Glomerular visceral epithelial cell (primary cell): ENCODE results near the gene VDAC2.
A peak's percentile ranks its signal among the peaks of the same experiment; 100 is the strongest.

Source experiments
- DNase-seq: peaks from one replicate; pipeline ENCODE4 v3.0.0-alpha.2; 2016; ENCODE audit errors: extremely low spot score

The VDAC2 gene

DNA sequence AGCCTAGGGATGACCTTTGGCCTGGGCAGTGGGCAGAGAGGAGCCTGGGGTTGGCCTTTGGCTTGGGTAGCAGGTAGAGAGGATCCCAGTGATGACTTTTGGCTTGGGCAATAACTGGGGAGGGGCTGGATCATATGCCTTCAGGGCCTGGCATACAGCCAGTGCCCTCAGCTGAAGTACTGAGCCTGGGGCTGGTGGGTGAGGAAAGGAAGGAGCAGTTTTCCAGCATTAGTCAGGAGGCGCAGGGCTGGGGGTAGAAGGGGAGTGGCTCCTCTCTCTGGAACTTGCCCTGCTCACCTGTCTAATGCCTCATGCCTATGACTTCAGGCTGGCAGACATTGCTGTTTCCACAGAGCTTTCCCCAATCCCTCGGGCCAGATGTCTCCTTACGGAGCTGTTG, 40.3 kb downstream of the VDAC2 start:
- peak; percentile 60 for DNase-seq

DNA sequence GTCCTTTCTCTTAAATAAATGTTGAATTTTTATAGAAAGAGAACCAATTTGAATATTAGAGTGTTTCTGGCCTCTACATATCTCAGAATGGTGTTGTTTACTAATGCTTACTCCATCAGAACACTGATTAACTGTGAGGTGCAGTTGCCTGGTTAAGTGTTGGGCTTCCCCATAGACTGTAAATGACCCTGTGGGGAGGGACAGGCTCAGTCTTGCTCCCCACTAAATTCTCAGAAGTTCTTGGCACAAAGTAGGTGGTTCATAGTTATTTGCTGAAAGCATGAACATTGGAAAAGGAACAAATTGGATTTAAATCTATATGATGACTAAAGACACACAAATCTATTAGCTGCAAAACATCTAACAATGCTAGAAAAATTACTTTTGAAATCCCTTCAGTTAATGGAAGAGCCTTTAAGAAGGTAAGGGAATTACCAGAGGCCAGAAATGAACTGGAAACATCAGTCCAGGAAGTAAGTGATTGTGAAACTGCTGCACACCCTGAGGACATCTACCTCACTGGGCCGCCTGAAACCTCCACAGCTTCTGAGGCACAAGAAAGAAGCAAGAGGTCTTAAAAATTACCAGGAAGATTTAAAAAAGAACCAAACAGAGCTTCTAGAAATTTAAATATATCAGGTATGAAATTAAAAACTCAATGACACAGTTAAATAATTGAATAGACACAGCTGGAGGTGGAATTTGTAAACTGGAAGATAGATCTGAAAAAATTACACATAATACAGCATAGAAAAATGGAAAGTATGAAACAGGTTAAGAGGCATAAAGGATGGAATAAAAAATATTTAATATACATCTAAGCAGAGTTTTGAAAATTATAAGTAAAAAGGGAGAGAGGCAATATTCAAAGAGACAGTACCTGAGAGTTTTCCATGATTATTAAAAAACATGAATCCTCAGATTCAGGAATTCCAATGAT, 43.0 kb downstream of the VDAC2 start:
- DNase-seq = no peak

DNA sequence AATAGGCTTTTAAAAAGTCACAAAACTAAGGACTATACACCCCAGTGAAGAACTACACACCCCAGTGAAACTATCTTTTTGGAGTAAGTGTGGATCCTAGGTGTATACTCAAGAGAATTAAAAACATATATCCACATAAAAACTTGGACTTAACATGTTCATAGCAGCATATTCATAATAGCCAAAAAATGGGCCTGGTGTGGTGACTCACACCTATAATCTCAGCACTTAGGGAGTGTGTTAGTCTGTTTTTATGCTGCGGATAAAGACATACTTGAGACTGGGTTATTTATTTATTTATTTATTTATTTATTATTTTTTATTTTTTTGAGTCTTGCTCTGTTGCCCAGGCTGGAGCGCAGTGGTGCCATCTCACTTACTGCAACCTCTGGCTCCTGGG, 44.1 kb downstream of the VDAC2 start:
- no peak for DNase-seq

DNA sequence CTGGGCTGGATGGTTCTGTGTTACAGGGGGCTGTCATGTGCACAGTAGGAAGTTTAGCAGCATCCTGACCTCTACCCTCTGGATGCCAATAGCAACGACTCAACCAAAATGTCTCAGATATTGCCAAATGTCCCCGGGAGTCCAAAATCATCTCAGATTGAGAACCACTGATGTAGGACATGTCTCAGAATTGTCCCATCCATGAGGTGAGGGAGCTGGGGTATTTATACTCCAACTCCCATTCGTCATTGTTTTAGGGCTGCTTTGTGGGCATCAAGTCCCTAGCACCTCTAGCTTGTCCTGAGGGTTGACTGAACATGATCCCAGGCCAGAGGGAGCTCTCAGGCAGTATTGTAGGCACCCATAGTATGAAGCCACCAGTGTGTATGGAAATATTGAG, 50.4 kb downstream of the VDAC2 start:
- DNase-seq = no peak

DNA sequence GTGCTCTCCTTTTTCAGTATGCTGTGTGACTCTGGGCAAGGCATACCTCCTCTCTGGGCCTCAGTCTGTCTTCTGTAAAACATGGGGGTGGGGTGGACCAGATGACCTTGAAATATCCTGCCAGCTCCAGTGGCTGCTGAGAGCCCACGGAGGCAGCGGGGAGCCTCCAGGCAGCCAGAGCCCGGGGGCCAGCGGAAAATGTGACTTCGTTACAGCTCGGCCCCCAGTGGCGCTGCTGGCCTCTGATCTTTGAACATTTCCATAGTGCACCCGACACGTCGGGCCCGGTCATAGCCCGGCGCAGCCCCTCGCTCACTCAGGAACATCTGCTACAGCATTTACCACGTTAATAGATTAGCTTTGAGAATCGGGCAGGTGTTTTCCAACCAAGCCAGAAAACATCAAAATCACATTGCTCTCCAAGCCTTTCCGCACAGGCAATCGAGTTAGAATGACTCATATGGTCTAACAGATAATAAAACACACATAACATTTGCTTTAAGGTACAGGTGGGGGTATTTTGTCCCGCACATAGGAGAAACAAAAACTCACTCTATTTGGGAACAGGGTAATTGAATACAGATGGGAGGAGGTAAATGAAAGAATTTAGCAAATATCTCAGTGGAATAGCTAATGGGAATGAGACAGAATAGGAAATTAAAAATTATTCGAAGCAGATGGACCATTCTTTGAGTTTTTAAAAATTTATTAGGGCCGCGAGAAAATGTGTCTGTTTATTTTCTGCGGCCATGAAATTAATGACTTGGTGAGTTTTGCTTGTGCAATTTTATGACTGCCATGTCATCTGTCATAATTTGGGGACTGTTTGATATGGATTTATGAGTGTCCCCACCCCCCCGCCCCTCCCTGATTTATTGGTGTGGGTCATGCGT, 51.5 kb downstream of the VDAC2 start:
- DNase-seq = no peak

DNA sequence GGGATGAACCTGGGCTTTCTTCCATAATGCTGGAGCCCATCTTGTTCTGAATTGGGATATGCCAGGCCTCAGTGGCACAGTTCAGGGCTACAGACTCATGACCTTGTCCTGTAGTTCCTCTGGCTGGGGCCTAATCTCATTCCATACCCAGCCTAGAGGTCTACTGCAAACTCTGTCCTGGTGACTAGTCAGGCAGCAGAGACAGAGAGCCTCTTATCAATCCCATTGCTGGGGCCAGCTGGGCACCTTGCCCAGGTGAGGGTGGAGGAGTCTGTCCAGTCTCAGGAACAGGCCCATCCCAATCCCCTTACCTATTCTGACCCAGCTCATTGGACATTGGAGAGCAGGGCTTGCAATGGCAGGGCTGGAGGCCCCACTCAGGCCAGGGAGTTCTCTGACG, 53.2 kb downstream of the VDAC2 start:
- DNase-seq = no peak

DNA sequence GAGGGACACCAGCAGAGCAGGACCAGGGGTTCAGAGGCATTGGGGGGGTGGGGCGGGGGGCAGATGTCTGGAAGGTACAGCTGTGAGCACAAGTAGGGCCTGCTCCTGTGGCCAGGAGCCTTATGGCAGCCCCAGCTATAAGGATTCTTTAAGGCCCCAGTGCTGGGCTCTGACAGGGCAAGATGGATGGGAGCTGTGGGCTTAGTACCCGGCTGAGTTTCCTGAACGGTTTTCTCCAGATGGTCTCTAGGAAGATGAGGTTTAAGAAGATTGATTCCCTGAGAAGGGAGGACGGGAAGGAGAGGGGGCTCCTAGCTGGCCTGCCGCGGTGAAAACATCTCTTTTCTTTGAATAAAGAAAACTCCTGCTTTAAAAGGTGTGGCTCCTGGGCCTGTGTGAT, 55.3 kb downstream of the VDAC2 start:
- no peak for DNase-seq

DNA sequence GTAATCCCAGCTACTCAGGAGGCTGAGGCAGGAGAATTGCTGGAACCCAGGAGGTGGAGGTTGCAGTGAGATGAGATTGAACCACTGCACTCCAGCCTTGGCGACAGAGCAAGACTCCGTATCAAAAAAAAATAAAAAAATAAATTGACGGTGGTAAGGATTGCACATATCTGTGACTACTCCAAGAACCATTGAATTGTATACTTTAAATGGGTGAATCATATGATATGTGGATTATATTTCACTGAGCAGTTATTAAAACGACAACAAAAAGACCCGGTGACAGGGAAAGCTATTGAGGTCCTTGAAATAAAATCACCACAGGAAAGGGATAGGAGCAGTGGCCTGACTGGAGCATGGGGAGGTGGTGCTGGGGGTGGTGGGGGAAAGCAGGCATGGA, 56.3 kb downstream of the VDAC2 start:
- DNase-seq = no peak

DNA sequence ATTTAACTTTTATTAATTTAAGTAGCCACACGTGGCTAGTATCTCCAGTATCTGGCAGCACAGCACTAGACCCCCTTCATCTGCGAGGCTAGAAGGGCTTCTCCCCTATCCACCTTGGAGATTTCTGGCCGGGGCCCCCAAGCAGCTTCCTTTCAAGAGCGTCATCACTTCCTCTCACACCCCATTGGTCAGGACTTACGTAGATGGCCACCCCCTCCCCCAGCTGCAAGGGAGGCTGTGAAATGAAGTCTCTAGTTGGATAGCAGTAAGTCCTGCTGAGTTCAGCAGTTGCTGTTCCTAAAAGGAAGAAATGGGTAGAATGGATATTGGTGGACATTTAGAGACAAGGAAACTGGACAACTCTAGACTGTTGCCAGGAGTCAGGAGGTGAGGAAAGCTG, 59.0 kb downstream of the VDAC2 start:
- no peak for DNase-seq

DNA sequence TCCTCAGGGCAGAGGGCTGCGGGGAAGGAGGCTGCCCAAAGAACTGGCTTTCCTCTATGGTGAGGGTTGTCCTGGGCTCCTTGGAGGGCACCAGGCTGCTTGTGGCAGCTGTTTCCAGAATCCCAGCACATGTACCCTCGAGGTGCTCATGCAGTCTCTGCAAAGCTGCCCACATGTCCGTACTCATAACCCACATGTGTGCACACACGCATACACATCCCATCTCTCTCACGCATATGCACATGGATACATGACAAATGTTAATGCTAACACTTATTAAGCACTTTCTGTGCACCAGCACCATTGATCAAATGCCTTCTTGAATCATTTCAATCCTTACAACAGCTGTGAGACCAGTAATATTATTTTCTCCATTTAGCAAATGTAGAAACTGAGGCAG, 61.5 kb downstream of the VDAC2 start:
- DNase-seq = no peak

DNA sequence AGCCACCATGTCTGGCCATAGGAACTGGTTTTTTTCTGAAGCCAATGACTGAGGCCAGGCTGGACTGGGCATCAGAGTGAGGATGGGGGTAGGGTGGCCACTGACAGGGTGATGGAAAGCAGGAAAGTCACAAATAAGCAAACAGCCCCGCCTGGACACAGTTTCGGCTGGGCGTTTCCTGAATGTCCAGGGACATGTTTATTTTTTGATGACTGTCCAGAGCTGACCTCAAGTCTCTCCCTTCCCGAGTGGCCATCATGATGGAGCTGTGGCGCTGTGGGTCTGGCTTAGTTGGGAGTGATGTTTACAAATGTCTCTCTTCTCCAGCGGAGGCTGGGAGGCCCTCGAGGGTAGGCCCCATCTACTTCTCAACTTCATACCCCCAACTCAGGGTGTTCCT, 62.3 kb downstream of the VDAC2 start:
- DNase-seq = no peak

DNA sequence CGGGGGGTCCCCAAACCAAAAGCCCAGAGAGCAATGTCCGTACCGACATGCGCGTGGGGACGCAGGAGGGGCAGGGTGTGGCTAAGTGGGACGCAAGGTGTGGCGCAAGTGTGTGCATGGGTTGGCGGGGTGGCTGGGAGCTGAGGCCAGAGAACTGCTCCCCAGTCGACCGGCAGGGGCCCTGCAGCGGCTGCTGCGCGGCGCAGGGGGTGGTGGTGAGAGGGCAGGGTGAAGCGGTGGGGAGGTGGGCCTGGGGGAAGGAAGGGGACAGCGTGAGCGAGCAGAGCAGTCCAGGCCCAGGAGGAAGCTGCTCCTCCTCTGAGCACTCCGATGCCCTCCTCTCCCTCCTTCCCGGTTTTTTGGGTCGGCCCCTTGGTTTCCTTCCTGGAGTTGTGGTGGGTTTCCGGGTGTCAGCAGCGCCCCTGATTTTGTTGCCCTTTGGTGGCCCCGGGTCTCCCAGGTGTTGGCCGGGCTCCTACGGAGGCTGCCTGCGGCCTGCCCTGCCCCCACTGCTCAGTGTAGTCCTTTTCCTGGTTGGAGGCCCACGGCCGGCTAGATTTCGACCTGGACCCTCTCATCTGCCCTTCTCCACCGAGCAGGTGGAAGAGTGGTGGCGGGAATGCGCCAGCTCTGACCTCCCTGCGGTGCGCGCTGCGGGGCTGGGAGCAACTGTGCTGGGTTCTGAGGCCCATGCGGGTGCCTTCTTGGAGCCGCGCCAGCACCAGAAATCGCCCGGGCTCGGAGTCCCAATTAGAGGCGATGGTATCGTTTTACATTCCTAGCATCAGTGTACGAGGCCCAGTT, 65.7 kb downstream of the VDAC2 start:
- no peak for DNase-seq

DNA sequence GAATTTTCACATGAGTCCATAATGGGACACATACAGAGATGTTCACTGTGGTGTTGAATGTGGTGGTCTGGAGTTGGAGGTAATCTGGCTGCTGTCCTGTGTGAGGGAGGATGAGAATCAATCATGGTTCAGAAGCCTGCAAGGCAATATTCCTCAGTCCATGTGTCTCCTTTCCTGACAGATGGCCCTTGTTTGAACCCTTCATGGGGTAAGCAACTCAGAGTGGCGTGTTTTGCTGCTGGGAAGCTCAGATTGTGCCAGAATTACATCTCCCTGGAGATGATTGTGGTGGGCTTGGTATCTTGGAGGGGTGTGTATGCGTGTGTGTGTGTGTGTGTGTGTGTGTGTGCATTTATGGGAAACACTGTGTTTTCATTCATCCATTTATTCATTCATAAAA, 69.6 kb downstream of the VDAC2 start:
- DNase-seq = no peak
